Epidermal melanocyte (primary cell): Measurements from ENCODE around the gene IL17C.
"Not testable (repeated sequence)": the region's sequence is repeated elsewhere in the genome, so short reads cannot be mapped to it uniquely, and the experiment has no call there.

Experiments
- DNase-seq: peaks from one replicate; pipeline ENCODE4 v3.0.0; 2011; ENCODE audit warnings: low spot score; ENCODE audit not compliant: insufficient read length

Gene IL17C

DNA sequence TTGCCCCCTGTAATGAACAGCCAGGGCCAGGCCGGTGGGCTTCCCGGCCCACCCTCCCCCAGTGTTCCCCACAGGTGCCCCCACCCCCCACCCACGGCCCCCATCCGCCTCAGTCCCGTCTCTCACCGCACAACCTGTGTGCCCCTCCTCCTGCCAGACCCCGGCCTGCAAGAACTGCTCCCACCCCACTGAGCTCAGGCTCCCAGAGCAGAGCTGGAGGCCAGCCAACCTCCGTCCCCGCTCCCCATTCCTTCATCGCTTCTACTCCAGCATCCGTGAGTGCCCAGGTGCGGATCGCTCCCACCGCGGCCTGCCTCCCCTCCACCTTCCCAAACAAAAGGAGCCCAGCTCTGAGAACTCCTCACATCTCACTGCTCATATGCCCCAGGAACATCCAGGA is 20.3 kb downstream of the IL17C start:
- no peak for DNase-seq

GRCh38 chr16:88659160-88659559 is 20.8 kb downstream of the IL17C start:
- DNase-seq: no peak

GRCh38 chr16:88661468-88661867 is 23.1 kb downstream of the IL17C start:
- no peak for DNase-seq

DNA sequence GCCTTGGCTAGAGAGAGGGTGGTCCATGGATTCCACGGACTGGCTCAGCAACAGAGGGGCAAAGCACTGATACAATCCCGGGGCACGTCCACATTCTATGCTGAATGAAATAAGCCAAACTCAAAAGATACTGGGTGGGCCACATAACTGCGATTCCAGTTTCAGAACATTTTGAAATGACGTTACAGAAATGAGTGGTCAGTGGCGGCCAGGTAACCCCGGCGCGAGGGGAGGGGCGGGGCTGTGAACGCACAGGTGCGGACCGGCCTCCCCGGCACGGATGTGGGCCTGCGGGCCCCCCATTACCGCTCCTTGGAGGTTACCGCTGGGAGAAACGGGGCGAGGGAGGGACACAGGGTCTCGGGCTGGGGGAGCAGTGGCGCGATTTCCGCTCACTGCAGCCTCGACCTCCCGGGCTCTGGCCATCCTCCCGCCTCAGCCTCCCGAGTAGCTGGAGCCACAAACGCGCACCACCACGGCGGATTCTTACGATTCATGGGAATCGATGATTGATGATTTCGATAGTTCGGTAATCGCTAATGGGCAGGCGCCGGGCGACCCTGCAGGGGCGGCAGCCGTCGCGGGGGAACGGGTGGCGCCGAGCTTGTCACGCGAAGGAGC is 24.0 kb downstream of the IL17C start:
- DNase-seq: no peak

GRCh38 chr16:88662843-88663606 is 24.7 kb downstream of the IL17C start, which contains the start of gene MVD:
Gene MVD, minus strand, starts transcription at chr16:88663091. Its CDS starts 11 bp downstream, at chr16:88663080.
- peak; percentile 100 for DNase-seq

DNA sequence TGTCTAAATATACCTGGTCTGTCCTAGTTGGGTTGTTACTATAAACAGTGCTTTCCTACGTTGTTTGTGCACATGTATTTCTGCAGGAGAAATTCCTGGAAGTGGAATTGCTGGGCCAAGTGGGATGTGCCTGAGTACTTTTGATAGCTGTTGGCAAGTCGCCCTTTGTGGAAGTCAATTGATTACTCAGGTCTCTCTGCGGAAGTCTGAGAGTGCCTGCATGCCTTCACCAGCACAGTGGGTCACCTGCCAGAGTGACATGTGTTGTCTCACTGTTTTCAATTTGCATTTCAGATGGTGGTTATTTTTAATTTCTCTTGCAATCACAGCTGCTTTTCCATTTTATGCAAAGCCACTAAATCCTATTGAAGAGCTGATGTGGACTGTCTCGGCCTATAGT is 26.8 kb downstream of the IL17C start:
- DNase-seq: no peak

- no peak for DNase-seq
Measured at GRCh38 chr16:88665570-88665969, 27.2 kb downstream of the IL17C start.

- DNase-seq: no peak
Measured at GRCh38 chr16:88667461-88667860, 29.1 kb downstream of the IL17C start.

DNA sequence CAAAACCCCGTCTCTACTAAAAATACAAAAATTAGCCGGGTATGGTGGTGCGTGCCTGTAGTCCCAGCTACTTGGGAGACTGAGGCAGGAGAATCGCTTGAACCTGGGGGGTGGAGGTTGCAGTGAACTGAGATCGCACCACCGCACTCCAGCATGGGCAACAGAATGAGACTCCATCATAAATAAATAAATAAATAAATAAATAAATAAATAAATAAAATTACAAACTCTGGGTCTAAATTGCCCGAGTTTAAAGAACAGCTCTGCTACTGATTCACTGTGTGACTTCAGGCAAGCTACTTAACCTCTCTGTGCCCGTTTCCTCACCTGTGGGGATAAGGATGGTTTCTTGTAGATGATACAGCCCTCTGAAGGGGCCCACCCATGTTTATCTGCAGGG is 31.1 kb downstream of the IL17C start:
- not testable (repeated sequence) for DNase-seq

DNA sequence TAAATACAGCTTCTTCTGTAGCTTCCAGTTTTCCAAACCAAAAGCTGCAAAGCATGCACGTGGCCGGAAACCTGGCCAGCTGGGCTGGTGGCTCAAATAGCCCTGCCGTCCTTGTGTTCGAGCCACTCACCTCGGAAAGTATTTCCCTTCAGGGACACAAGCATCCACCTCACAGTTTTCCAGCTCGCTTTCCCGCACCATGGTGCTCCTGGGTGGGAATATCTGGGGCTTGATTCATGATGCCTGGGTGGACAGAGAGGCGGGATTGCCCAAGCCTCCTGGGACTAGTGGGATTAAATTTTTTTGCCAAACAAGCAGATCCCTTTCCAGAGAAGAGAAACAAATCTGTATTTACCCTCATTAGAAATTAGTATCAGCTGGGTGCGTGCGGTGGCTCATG is 31.6 kb downstream of the IL17C start:
- DNase-seq: no peak

DNA sequence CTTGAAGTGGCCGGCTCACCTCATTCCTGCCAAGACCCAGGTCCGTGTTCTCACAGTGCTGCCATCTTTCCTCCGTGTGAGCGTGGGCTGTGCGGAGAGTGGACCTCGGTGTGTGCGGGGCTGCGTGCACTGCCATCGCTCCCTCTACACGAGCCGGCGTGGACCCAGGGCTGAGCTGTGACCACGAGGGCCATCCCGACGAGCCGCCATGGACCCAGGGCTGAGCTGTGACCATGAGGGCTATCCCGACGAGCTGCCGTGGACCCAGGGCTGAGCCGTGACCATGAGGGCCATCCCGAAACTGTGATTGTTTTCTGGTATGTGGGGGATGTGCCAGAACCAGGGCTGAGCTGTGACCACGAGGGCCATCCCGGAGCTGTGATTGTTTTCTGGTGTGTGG is 33.4 kb downstream of the IL17C start:
- DNase-seq: no peak

- no peak for DNase-seq
Measured at GRCh38 chr16:88672776-88673175, 34.4 kb downstream of the IL17C start.

DNA sequence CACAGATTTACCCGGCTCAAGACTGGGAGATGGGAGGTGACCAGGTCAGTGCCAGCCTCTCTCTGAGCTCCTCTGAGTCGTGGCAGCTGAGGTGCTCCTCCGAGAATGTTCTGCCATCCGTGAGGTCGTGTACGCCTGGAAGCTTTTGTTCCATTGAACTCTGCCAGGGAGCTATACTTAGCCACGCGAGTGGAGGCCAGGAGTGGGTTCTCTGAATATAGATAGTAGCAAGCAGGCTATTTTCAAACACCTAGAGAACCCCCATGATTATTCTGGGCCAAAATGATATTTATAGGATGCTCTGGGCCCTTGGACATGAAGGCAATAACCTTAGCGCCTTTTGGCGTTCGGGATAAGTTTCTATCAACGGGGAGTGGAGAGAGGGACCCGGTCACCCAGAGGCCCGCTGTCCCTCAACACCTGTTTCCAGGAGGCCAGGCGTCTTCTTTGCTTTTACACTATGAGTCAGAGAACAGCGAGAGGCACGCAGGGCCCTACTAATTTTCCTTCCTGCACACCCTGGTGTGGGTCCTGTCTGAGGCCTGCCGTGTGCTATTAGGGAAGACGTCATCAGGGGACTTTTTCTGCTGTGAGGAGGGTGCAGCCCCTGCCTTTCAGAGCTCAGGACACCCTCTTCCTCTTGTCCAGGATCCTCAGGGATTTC is 35.5 kb downstream of the IL17C start:
- no peak for DNase-seq

DNA sequence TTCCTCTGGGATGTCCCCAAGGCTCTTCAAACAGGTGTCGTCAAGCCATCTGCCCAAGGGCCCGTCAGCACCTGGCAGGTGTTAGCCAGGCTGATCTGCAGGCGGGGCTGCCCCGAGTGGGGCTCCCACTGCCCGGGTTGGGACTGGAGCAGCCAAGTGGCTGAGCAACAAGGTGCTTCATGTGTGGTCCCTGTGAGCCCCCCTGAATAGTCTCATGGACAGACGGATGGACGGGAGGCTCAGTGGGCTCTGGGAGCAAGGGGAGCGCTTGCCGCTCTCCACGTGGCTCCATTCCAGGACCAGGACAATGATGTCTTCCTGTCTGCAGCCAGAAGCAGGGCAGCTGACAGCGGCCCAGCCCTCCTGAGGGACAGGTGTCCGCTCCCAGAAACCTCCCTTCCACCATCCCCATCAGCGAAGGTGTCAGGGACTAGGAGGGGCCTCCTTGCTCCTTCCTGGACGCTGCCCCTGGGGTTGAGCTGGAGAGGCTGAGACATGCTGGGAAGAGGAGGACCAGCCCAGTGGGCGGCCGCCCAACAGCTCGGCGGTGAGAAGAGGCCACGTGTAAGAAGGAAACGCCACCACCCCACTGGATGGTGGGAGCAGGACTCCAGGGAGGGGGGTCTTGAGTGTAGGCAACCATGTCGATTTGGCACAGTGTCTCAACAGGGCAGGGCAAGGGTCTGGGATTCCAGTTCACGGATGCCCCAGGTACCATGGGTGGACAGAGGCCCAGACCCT is 38.3 kb downstream of the IL17C start:
- no peak for DNase-seq

GRCh38 chr16:88677721-88678120 is 39.3 kb downstream of the IL17C start:
- DNase-seq: no peak

- no peak for DNase-seq
Measured at GRCh38 chr16:88678224-88678979, 40.0 kb downstream of the IL17C start.

DNA sequence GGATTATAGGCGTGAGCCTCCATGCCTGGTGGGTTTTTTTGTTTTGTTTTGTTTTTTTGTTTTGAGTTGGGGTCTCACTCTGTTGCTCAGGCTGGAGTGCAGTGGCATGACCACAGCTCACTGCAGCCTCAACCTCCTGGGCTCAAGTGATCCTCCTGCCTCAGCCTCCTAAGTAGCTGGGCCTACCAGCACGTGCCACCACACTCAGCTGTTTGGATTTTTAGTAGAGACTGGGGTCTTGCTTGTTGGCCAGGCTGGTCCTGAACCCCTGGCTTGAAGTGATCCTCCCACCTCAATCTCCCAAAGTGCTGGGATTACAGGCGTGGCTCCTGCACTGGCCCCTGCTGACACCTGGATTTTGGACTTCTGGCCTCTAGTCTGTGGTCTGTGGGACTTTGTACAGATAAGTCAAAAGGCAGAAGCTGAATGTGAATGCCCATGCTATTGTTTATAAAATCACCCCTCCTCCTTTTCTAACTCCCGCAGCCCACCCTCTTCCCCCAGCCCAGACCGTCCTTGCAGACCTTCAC is 42.2 kb downstream of the IL17C start:
- DNase-seq: no peak

DNA sequence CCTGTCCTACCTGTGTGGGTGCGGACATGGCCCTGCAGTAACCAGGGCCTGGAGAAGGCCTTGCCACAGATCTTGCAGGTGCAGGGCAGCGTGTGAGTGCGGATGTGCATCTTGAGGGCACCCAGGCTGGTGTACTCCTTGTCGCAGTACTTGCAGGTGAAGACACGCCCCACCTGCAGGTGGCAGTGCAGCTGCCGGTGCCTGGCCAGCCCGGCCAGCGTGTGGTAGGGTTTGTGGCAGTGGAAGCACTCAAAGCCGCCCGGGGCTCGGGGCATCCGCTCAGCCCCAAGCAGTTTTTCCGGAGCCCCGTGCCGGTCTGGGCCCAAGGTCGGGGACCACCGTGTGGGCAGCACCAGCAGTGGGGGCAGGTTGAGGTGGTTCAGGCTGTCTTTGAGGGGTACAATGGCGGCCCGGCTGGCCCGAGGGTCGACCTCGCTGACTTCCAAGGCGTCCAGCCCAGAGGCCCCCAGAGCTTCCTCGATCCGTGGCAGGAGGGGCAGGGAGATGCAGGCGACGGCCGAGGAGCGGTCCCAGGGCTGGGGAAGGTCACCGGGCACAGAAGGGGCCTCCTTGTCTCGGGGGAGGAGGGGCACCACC is 42.8 kb downstream of the IL17C start:
- no peak for DNase-seq

DNA sequence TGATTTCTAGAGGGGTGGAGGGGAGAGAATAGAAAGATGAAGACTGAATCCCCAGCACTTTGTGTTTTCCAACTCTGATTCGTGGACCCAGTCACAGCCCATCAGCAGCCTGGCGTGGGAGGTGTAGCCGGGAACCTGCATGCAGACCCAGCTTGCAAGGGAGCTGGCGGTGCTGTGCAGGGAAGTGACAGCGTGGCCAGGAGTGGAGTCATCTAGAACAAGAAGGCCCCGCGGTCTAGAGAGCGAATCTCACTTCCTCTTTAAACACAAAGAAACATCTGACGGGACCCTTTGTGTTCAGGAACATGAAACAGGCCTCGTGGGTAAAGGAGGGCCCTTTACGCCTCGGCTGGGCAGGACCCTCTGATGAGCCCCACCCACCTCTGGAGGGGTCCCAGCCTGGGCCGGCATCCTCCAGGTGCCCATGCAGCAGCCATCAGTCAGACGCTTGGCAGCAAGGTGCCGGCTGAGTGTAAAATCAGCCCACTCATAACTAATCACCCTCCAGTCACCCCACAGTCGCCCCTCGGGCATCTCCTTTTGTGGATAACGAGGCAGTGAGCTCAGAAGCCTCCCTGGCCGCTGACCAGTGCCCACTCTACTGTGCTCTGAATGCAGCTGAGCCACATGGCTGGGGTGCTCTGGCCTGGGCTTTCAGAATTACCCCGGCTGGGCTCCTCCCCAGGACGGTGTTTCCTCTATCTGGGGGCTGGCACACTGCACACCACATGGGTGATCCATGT is 43.5 kb downstream of the IL17C start:
- no peak for DNase-seq
